ENCODE measurements around the gene STK39. TPM values are rescaled to one million over a fixed set of nuclear protein-coding genes. Genes with fewer than 3 reads are reported as not detected.

Gene STK39
- total RNA-seq, 1 donor from 2014 or later, result 46.0 TPM

DNA sequence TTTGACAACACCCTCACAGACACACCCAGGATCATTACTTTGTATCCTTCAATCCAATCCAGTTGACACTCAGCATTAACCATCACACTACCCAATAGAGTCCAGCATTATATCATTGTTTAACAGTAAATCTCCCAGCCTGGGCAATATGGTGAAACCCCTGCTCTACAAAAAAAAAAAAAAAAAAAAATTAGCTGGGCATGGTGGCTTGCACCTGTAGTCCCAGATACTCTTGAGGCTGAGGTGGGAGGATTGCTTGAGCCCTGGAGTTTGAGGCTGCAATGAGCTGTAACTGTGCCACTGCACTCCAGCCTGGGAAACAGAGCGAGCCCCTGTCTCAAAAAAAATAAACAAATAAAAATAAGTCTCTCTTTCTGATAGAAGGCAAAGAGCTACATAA is 304.0 kb downstream of the STK39 start:
- no peak overlapping the region for H3K4me3 ChIP-seq (ENCODE audit: low read depth, low read length)
- no peak for TF ChIP-seq CTCF (conservative IDR thresholded peaks at IDR 0.05; ENCODE audit: low read depth, low read length)
- no peak for DNase-seq (ENCODE audit: low read depth)

DNA sequence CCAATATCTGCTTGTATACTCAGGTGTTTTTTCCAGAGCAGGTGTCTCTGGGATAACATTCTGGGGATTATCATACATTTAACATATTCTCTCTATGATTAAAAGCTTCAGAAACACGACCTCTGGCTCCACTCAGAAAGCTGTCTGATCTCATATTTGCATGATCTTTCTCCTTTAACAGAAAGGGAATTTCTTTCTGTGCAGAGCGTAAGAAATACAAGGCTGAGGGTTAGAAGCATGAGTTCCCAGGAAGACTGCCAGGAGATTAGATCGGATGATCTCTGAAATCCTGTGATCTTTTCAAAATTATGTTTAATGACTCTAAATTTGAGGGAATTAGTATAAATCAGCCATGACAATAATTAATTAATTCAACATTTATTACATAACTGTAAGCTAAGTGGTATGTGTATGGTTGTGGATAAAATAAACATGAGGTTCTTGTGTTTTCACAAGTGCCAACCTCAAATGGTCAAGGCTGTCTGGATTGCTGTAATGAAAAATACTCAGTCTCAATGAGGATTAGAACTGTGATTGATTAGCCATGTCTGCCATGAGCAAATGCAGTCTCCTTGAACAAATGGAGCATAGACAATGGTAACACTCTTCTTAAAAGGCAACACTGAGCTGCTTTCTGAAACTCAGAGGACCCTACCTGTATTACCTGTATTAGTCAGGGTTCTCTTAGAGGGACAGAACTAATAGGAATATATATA is 304.9 kb downstream of the STK39 start:
- no peak overlapping the region for H3K4me3 ChIP-seq (ENCODE audit: low read depth, low read length)
- no peak for TF ChIP-seq CTCF (conservative IDR thresholded peaks at IDR 0.05; ENCODE audit: low read depth, low read length)
- no peak for DNase-seq (ENCODE audit: low read depth)

DNA sequence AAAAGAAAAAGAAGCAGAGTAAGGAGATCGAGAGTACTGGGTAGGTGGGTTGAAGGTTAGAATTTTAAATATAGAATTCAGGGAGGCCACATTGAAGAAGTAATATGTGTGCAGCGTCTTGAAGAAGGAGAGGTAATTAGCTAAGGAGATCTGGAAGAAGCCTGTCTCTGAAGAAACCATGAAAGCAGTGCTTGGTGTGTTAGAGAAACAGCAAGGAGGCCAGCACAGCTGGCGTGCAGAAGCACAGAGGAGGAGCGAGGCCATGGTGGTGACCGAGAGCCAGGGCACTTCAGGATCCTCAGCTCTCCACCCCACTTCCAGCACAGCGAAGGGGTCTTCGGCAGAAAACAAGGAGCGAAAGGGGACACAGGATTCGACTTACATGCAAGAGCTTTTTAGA is 305.8 kb downstream of the STK39 start:
- no peak overlapping the region for H3K4me3 ChIP-seq (ENCODE audit: low read depth, low read length)
- no peak for DNase-seq (ENCODE audit: low read depth)
- no peak for TF ChIP-seq CTCF (conservative IDR thresholded peaks at IDR 0.05; ENCODE audit: low read depth, low read length)

DNA sequence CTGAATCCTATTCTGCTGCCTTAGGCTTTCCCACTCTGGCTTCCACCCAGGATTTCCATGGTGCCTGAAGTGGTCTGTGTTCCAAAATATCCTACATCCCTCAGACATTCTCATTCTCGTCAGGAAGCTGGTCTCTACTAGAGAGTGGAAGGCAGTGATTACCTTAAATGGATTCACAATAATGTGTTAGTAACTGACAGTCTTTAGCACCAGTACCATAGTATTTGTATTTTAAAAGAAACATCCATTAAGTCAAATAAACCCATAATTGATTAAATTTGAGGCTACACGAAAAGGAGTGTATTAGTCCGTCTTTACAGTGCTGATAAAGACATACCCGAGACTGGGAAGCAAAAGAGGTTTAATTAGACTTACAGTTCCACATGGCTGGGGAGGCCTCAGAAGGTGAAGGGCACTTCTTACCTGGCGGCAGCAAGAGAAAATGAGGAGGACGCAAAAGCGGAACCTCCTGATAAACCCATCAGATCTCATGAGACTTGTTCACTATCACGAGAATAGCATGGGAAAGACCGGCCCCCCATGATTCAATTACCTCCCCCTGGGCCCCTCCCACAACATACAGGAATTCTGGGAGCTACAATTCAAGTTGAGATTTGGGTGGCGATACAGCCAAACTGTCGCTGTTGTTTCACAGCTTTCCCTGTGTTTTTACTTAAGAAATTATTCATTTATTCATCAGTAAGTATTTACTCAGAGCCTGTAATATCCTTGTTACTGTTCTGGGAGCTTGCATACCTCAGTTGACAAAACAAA is 306.5 kb downstream of the STK39 start:
- H3K4me3 ChIP-seq (ENCODE audit: low read depth, low read length), result no peak overlapping the region
- DNase-seq (ENCODE audit: low read depth), result no peak
- TF ChIP-seq CTCF (conservative IDR thresholded peaks at IDR 0.05; ENCODE audit: low read depth, low read length), result no peak

GRCh38 chr2:167940346-167940725 is 307.1 kb downstream of the STK39 start:
- DNase-seq (ENCODE audit: low read depth), result no peak
- no peak overlapping the region for H3K4me3 ChIP-seq (ENCODE audit: low read depth, low read length)
- TF ChIP-seq CTCF (conservative IDR thresholded peaks at IDR 0.05; ENCODE audit: low read depth, low read length), result no peak

- H3K4me3 ChIP-seq (ENCODE audit: low read depth, low read length), result no peak overlapping the region
- no peak for DNase-seq (ENCODE audit: low read depth)
Observed at GRCh38 chr2:167939514-167940345, 307.7 kb downstream of the STK39 start.

More at GRCh38 chr2:167939514-167940345, 307.7 kb downstream of the STK39 start:
- no peak for TF ChIP-seq CTCF (conservative IDR thresholded peaks at IDR 0.05; ENCODE audit: low read depth, low read length)
